Measurements from ENCODE around the gene LENG1. TPM values are rescaled to one million over a fixed set of nuclear protein-coding genes. Genes with fewer than 3 reads are reported as not detected.

Gene LENG1
- total and polyA plus RNA-seq, 9 donors: 5.2 to 14.0 (median 8.5) TPM

DNA sequence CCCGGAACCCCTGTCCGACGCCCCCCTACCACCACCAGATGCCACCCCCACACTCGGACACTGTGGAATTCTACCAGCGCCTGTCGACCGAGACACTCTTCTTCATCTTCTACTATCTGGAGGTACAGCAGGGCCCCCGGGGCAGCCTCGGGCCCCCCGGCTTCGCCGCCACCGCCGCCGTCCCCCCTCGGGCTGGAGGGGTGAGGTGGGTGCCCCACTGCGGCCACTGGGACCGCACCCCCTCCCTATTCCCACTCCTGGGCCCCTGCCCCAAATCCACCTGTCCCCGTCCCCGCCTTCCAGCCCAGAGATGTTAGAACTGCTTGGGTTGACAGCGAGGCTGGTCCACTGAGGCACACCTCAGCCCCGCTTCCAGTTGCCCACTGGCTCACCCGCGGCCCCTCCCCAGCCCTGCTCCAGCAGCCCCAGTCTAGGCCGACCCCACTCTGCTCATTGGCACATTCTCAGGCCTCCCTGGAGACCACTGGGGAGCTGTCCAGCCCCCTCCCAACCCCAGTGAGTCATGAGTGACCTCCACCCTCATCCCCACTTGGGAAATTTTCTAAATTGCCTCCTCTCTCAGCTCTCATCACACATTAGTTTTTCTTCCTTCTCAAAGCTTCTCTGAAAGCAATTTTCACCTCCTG lies 6.5 kb downstream of the LENG1 start:
- intact Hi-C loops (cut with DNase I): no loop called here
- TF ChIP-seq POLR2A (IDR thresholded peaks at IDR 0.05): no peak
- TF ChIP-seq, protein P1, sequence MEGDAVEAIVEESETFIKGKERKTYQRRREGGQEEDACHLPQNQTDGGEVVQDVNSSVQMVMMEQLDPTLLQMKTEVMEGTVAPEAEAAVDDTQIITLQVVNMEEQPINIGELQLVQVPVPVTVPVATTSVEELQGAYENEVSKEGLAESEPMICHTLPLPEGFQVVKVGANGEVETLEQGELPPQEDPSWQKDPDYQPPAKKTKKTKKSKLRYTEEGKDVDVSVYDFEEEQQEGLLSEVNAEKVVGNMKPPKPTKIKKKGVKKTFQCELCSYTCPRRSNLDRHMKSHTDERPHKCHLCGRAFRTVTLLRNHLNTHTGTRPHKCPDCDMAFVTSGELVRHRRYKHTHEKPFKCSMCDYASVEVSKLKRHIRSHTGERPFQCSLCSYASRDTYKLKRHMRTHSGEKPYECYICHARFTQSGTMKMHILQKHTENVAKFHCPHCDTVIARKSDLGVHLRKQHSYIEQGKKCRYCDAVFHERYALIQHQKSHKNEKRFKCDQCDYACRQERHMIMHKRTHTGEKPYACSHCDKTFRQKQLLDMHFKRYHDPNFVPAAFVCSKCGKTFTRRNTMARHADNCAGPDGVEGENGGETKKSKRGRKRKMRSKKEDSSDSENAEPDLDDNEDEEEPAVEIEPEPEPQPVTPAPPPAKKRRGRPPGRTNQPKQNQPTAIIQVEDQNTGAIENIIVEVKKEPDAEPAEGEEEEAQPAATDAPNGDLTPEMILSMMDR (IDR thresholded peaks at IDR 0.05): no peak
- no peak for TF ChIP-seq EP300 (IDR thresholded peaks at IDR 0.05)
- no peak overlapping the region for H3K27ac ChIP-seq
- peaks cover 2% of the 10 kb centered on the region for H3K4me1 ChIP-seq (ENCODE audit: insufficient read depth)
- H3K9me3 ChIP-seq: no peaks in the 10 kb centered on the region
- WGBS, 3 donors: 74 to 81% (median 76%) methylated on average over 23 to 25 of the region's 25 CpGs
- H3K27me3 ChIP-seq: no peaks in the 10 kb centered on the region
- H3K4me3 ChIP-seq: no peak overlapping the region
- no peak for DNase-seq
- no peaks in the 10 kb centered on the region for H3K36me3 ChIP-seq

DNA sequence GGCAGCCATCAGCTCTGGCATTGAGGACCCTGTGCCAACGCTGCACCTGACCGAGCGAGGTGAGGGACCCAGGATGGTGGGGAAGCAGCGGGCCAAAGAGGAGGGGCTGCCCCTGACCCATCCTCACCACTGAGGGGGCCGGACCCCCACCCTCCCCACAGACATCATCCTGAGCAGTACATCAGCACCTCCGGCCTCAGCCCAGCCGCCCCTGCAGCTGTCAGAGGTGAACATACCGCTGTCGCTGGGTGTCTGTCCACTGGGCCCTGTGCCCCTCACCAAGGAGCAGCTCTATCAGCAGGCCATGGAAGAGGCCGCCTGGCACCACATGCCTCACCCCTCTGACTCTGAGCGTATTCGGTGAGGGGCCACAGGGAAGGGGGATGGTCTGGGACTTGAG lies 7.3 kb downstream of the LENG1 start:
- no peak for DNase-seq
- Histone ChIP-seq H3K36me3 (no peaks in the 10 kb centered on the region), H3K27ac (no peak overlapping the region), H3K27me3 (no peaks in the 10 kb centered on the region), H3K4me3 (no peak overlapping the region), H3K9me3 (no peaks in the 10 kb centered on the region), H3K4me1 (ENCODE audit: insufficient read depth) (peaks cover 3% of the 10 kb centered on the region)
- intact Hi-C loops (cut with DNase I): no loop called here
- 77 to 83% (median 82%) methylated on average over 12 of the region's 12 CpGs for WGBS, 3 donors
- TF ChIP-seq POLR2A (IDR thresholded peaks at IDR 0.05) (no peak), EP300 (IDR thresholded peaks at IDR 0.05) (no peak)
- TF ChIP-seq, protein P1 (IDR thresholded peaks at IDR 0.05): no peak

DNA sequence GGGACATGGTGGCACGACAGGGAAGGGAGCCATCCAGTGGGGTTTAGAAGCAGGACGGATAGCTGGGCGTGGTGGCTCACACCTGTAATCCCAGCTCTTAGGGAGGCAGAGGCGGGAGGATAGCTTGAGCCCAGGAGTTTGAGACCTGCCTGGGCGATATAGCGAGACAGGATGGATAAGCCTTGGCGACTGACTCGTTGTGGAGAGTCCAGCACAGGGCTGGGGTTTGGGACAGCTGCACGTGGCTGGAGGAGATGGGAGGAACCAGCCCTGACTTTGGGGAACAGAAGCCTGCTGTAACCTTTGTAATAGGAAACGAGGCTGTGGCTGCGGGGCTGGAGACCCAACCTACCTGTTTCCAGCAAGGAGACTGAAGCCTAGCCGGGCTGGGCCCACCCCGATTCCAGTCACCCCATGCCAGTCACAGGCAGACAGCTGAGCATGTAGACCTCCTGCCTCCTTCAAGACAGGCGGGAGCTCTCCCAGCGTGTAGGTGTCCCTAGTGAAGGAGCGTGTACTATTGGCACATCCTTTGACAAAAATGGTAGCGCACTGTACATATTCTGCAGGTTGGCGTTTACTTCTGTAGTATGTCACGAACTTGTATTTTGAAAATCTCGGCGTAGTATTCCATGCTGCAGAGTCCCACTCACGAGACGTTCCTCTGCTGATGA lies 8.0 kb downstream of the LENG1 start:
- TF ChIP-seq POLR2A (IDR thresholded peaks at IDR 0.05): no peak
- TF ChIP-seq, protein P1 (IDR thresholded peaks at IDR 0.05): no peak
- no peak for TF ChIP-seq EP300 (IDR thresholded peaks at IDR 0.05)
- Histone ChIP-seq H3K4me3 (no peak overlapping the region), H3K9me3 (no peaks in the 10 kb centered on the region), H3K4me1 (ENCODE audit: insufficient read depth) (peaks cover 3% of the 10 kb centered on the region), H3K27me3 (no peaks in the 10 kb centered on the region), H3K27ac (no peak overlapping the region), H3K36me3 (no peaks in the 10 kb centered on the region)
- WGBS, 3 donors: 77 to 86% (median 83%) methylated on average over 23 of the region's 23 CpGs
- intact Hi-C loops (cut with DNase I): no loop called here
- DNase-seq: no peak

DNA sequence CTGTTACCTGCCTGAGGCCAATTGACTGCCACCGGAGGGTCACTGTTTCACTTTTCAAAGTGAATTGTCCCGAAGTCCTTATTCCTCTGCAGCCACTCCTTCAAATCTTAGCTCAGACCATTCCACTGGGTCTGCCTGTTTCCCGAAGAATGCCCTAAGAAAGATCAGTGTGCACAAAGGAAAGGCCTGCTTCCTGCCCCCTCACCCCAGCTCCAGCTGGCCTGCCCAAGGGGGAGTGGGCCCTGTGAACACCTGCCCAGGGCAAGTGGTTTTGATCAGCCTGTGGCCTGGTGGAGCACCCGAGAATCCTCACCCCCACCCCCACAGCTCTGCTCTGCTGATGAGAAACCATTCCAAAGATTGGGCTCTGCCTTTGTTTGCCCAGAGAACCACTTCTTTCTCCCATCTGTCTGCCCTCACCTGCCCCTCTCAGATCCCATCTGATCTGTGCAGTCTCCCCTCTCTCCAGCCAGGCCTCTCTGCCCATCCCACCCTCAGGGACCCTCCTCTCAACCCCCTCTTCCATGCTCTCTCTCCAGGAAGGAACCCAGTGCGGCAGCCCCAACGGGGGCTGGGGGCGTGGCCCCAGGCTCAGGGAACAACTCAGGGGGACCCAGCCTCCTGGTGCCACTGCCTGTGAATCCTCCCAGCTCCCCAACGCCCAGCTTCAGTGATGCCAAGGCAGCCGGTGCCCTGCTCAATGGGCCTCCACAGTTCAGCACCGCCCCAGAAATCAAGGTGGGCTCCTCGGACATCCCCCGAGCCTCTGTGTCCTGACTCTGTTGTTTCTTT lies 10.3 kb downstream of the LENG1 start:
- no peaks in the 10 kb centered on the region for H3K36me3 ChIP-seq
- no peaks in the 10 kb centered on the region for H3K9me3 ChIP-seq
- TF ChIP-seq POLR2A (IDR thresholded peaks at IDR 0.05): no peak
- TF ChIP-seq, protein P1 (IDR thresholded peaks at IDR 0.05): no peak
- no peak for TF ChIP-seq EP300 (IDR thresholded peaks at IDR 0.05)
- no peak for DNase-seq
- intact Hi-C loops (cut with DNase I): no loop called here
- no peaks in the 10 kb centered on the region for H3K27me3 ChIP-seq
- peaks cover 3% of the 10 kb centered on the region for H3K4me1 ChIP-seq (ENCODE audit: insufficient read depth)
- H3K4me3 ChIP-seq: no peak overlapping the region
- WGBS, 3 donors: 81 to 84% (median 84%) methylated on average over 12 of the region's 12 CpGs
- H3K27ac ChIP-seq: no peak overlapping the region
